AG08396 (cell line): ENCODE results near the gene ARHGAP24.
"Not testable (repeated sequence)": the region's sequence is repeated elsewhere in the genome, so short reads cannot be mapped to it uniquely, and the experiment has no call there.

Experiments used
- DNase-seq: peaks from one replicate; pipeline ENCODE4 v3.0.0; 2012; ENCODE audit warnings: low spot score, mixed read lengths

The ARHGAP24 gene

GRCh38 chr4:85862896-85863295, 387.9 kb downstream of the ARHGAP24 start:
- no peak for DNase-seq

GRCh38 chr4:85864259-85865205, 389.6 kb downstream of the ARHGAP24 start:
- DNase-seq: no peak

- DNase-seq: no peak
These were observed 390.3 kb downstream of the ARHGAP24 start for GRCh38 chr4:85865256-85865655.

GRCh38 chr4:85866508-85866907, 391.6 kb downstream of the ARHGAP24 start:
- peak; percentile 11 for DNase-seq

- peak; percentile 5 for DNase-seq
These were observed 392.3 kb downstream of the ARHGAP24 start for GRCh38 chr4:85867271-85867670.

- no peak for DNase-seq
These were observed 394.2 kb downstream of the ARHGAP24 start for GRCh38 chr4:85869181-85869580.

- DNase-seq: no peak
These were observed 395.5 kb downstream of the ARHGAP24 start for GRCh38 chr4:85870298-85871083.

- DNase-seq: no peak
These were observed 398.6 kb downstream of the ARHGAP24 start for GRCh38 chr4:85873566-85873965.

- no peak for DNase-seq
These were observed 404.6 kb downstream of the ARHGAP24 start for GRCh38 chr4:85879518-85879917.

- DNase-seq: no peak
These were observed 408.2 kb downstream of the ARHGAP24 start for GRCh38 chr4:85883180-85883579.

GRCh38 chr4:85884251-85884650, 409.3 kb downstream of the ARHGAP24 start:
- DNase-seq: no peak

GRCh38 chr4:85886665-85887064, 411.7 kb downstream of the ARHGAP24 start:
- no peak for DNase-seq

- DNase-seq: no peak
These were observed 414.4 kb downstream of the ARHGAP24 start for GRCh38 chr4:85889314-85889713.

GRCh38 chr4:85895755-85896154, 420.8 kb downstream of the ARHGAP24 start:
- DNase-seq: no peak

GRCh38 chr4:85898231-85898630, 423.3 kb downstream of the ARHGAP24 start:
- no peak for DNase-seq

GRCh38 chr4:85901500-85901899, 426.6 kb downstream of the ARHGAP24 start:
- DNase-seq: peak; percentile 4

GRCh38 chr4:85902647-85903046, 427.7 kb downstream of the ARHGAP24 start:
- not testable (repeated sequence) for DNase-seq

- no peak for DNase-seq
These were observed 430.8 kb downstream of the ARHGAP24 start for GRCh38 chr4:85905761-85906160.

GRCh38 chr4:85907001-85907400, 432.1 kb downstream of the ARHGAP24 start:
- DNase-seq: no peak

GRCh38 chr4:85909851-85910250, 434.9 kb downstream of the ARHGAP24 start:
- DNase-seq: no peak

GRCh38 chr4:85910985-85911384, 436.0 kb downstream of the ARHGAP24 start:
- no peak for DNase-seq

- DNase-seq: no peak
These were observed 439.2 kb downstream of the ARHGAP24 start for GRCh38 chr4:85913931-85914694.
